Upper lobe of left lung (tissue), 6 donors: ENCODE data around the gene TERB1. TPM values are rescaled to one million over a fixed set of nuclear protein-coding genes. Genes with fewer than 3 reads are reported as not detected.

ENCODE experiments used
- ATAC-seq, 2 donors: fragments of 200-7000 bp; cut with Tn5 transposase; one replicate each; pipeline ENCODE4 v1.9.1; 2022; ENCODE audit warnings: mild to moderate bottlenecking in 2 of 2, moderate library complexity in 2 of 2; ENCODE audit not compliant: low FRiP score in 2 of 2
- DNase-seq, 2 donors: peaks; one replicate each; pipeline ENCODE4 v3.0.0-alpha.2; 2019 to 2020
- H3K27ac ChIP-seq, 4 donors: fragments of 200-600 bp; sonication (generic); one replicate each; pipeline ENCODE4 v1.5.1; 2016 to 2019
- H3K27me3 ChIP-seq, 4 donors: fragments of 200-600 bp; sonication (generic); one replicate each; pipeline ENCODE4 v1.5.1; 2017 to 2019
- H3K36me3 ChIP-seq, 4 donors: fragments of 200-600 bp; sonication (generic); one replicate each; pipeline ENCODE4 v1.5.1; 2016 to 2019
- H3K4me1 ChIP-seq, 4 donors: fragments of 200-600 bp; sonication (generic); one replicate each; pipeline ENCODE4 v1.5.1; 2018 to 2019
- H3K4me3 ChIP-seq, 4 donors: fragments of 200-600 bp; sonication (generic); one replicate each; pipeline ENCODE4 v1.5.1; 2017 to 2019; ENCODE audit warnings: mild to moderate bottlenecking in 2 of 4, moderate library complexity in 1 of 4
- H3K9me3 ChIP-seq, 4 donors: fragments of 200-600 bp; sonication (generic); one replicate each; pipeline ENCODE4 v1.5.1; 2018 to 2019
- EP300 ChIP-seq, 4 donors: sonication (generic); formaldehyde crosslinking; IDR thresholded peaks; one replicate each; pipeline ENCODE4 v1.5.1; 2017; ENCODE audit warnings: antibody characterized with exemption in 4 of 4, control low read depth in 2 of 4
- POLR2A ChIP-seq, 4 donors: fragments of 450-650 bp; IDR thresholded peaks; one replicate each; pipeline ENCODE4 v1.5.1; 2016 to 2017; ENCODE audit warnings: antibody characterized with exemption in 4 of 4, mild to moderate bottlenecking in 2 of 4
- POLR2AphosphoS5 ChIP-seq, 2 donors: sonication (generic); formaldehyde crosslinking; IDR thresholded peaks; one replicate each; pipeline ENCODE4 v1.5.1; 2017; ENCODE audit warnings: antibody characterized with exemption in 2 of 2
- WGBS, 2 donors: methylation state at CpG; one replicate each; pipeline ENCODE4 v1.1.5; 2017 to 2018; 5-methylcytosine and 5-hydroxymethylcytosine counted together
- total RNA-seq, 6 donors: library from RNA; depleted of rRNA in 4 of 6; stranded (reverse); fragments of >200 nt in 4 of 6; gene quantifications; one replicate each; pipeline versions ENCODE4 v1.1.0 to v1.2.1, GENCODE V29; 2016 to 2021
- TF ChIP-seq, protein P1 (sequence below), 6 experiments: fragments of 450-650 bp in 4 of 6; fragments of 200-600 bp in 2 of 6; sonication (generic) in 2 of 6; IDR thresholded peaks; one replicate each; pipeline ENCODE4 v1.5.1; 2016 to 2019; ENCODE audit warnings: antibody characterized with exemption in 6 of 6
- donor health status: DM: no; HTN: no; CAD: no; lungs with moderate emphysema.
- donor health status: DM: no; HTN: yes; CAD: no; lungs with severe emphysema.

The TERB1 gene, protein sequence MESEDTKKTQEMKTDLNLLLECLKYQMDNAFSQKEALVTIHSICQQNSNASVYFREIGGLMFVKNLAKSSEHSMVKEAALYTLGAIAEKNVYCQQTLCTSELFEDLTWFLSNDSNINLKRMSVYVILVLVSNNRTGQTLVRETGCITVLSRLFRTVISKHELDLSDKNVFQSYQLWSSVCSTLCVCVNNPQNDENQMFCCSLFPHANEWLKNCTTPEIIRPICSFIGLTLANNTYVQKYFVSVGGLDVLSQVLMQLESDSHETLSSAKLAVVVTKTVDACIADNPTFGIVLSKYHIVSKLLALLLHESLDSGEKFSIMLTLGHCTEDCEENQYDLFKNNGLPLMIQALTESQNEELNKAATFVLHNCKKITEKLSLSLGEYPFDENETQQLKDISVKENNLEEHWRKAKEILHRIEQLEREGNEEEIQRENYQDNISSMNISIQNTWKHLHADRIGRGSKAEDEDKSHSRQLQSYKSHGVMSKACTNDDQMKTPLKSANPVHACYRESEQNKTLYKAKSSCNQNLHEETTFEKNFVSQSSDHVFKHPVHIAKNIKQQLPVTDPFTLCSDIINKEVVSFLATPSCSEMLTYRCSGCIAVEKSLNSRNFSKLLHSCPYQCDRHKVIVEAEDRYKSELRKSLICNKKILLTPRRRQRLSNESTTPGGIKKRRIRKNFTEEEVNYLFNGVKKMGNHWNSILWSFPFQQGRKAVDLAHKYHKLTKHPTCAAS
- under 1 TPM in 2 of 6 donors, not detected in 4; 0.31 to 0.55 TPM for total RNA-seq

DNA sequence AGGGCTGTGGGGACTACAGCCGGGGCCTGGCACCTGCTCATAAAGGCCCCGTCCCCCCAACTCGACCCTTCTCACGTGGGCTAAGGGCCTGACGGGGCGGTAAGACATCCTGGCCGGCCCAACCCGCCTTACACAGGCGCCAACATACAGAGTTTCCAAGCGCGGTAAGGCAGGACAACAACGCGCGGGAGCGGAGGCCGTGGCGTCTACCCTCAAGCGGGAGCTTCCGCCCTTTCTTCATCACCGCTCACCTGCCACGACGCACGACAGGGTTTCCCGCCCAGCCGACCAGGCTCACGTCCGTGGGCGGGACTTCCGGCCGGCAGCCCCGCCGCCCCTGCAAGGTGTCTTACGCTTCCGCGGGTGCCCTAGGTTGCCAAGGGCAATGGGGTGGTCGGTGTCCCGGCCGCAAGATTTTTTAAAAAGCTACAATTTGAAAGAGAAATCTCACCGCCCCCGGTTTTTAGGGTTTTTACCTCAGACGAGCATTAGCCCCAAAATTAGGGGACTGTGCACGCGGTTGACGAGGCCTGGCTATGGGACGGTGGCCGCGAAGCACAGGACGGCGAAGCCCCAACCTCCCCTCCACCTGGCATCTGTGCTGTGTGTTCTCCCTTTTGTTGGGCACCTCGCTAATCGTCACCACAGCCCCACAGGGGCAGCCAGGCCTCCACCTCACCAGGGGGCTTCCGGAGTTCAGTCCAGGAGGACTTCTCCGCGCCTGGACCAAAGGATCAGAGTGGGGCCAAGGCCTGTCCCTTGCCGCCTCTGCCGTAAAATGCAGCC lies at the start of gene TERB1:
Gene TERB1 (minus strand): TSS at position 265 of the 786 bp plus-strand sequence. CDS start 4,786 bp downstream, outside the sequence.
- TF ChIP-seq, protein P1, sequence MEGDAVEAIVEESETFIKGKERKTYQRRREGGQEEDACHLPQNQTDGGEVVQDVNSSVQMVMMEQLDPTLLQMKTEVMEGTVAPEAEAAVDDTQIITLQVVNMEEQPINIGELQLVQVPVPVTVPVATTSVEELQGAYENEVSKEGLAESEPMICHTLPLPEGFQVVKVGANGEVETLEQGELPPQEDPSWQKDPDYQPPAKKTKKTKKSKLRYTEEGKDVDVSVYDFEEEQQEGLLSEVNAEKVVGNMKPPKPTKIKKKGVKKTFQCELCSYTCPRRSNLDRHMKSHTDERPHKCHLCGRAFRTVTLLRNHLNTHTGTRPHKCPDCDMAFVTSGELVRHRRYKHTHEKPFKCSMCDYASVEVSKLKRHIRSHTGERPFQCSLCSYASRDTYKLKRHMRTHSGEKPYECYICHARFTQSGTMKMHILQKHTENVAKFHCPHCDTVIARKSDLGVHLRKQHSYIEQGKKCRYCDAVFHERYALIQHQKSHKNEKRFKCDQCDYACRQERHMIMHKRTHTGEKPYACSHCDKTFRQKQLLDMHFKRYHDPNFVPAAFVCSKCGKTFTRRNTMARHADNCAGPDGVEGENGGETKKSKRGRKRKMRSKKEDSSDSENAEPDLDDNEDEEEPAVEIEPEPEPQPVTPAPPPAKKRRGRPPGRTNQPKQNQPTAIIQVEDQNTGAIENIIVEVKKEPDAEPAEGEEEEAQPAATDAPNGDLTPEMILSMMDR (IDR thresholded peaks at IDR 0.05) = no peak
- TF ChIP-seq EP300 (IDR thresholded peaks at IDR 0.05) (no peak), POLR2AphosphoS5 (IDR thresholded peaks at IDR 0.05) (no peak), POLR2A (IDR thresholded peaks at IDR 0.05) (no peak)
- Histone ChIP-seq H3K4me1 (no peaks in the 10 kb centered on the region), H3K27ac (no peak within 1 kb of the TSS), H3K36me3 (peaks cover 21 to 56% (median 41%) of the 10 kb centered on the region in 4 donors), H3K4me3 (no peak within 1 kb of the TSS), H3K27me3 (no peaks in the 10 kb centered on the region), H3K9me3 (no peaks in the 10 kb centered on the region)
- DNase-seq (peak in 1 of 2 donors; percentile 68), ATAC-seq (no peak)
- 95% methylated on average over 44 to 50 of the region's 56 CpGs for WGBS, 2 donors

DNA sequence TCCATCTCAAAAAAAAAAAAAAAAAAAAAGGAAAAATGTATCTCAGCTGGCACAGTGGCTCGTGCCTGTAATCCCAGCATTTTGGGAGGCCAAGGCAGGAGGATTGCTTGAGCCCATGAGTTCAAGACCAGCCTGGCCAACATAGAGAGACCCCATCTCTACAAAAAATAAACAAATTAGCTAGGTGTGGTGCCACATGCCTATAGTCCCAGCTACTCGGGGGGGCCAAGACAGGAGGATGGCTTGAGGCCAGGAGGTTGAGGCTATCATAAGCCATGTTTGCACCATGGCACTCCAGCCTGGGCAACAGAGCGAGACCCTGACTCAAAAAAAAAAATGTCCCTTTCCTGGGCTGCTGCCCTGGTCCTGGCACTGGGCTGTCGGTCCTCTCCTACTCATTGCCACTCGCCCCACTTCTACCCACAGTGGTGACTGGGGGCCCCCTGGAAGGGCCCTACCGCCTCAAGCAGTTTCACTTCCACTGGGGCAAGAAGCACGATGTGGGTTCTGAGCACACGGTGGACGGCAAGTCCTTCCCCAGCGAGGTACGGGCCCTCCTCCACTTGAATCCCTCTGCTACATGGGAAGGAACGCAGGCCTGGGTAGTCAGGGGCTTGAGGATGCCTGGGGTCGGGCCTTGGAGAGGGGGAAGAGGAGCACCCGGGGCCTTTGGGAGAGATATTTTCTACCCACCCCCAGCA lies 48.9 kb upstream of the TERB1 start:
- no peak overlapping the region for H3K4me3 ChIP-seq
- H3K27me3 ChIP-seq = peaks cover 0 to 3% (median under 1%) of the 10 kb centered on the region in 4 donors
- no peak overlapping the region for H3K27ac ChIP-seq
- no peaks in the 10 kb centered on the region for H3K36me3 ChIP-seq
- no peaks in the 10 kb centered on the region for H3K4me1 ChIP-seq
- WGBS, 2 donors = 82 to 88% methylated on average over 11 to 14 of the region's 14 CpGs
- no peak for ATAC-seq
- DNase-seq = no peak
- TF ChIP-seq, protein P1 (IDR thresholded peaks at IDR 0.05) = no peak
- TF ChIP-seq POLR2A (IDR thresholded peaks at IDR 0.05) = no peak
- no peak for TF ChIP-seq POLR2AphosphoS5 (IDR thresholded peaks at IDR 0.05)
- TF ChIP-seq EP300 (IDR thresholded peaks at IDR 0.05) = no peak
- H3K9me3 ChIP-seq = no peaks in the 10 kb centered on the region

DNA sequence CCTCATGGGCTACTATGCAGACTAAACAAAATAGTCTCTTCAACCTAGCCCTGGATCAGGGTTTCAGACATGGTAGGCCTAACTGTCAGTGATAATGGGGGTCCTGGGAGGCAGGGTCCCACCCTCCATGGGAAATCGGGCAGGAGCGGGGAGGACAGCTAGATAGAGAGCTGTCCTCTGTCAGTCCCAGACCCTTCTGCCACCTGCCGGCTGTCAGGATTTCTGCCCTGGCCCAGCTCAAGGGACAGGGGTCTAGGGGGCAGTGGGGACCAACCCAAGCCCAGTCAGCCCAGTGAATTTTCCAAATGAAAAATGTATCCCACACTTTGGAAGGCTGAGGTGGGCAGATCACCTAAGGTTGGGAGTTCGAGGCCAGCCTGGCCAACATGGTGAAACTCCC lies 48.2 kb upstream of the TERB1 start:
- TF ChIP-seq, protein P1 (IDR thresholded peaks at IDR 0.05) = no peak
- TF ChIP-seq POLR2A (IDR thresholded peaks at IDR 0.05) (no peak), POLR2AphosphoS5 (IDR thresholded peaks at IDR 0.05) (no peak), EP300 (IDR thresholded peaks at IDR 0.05) (no peak)
- Histone ChIP-seq H3K27ac (no peak overlapping the region), H3K4me1 (peaks cover 5 to 7% (median 6%) of the 10 kb centered on the region in 4 donors), H3K4me3 (no peak overlapping the region), H3K9me3 (no peaks in the 10 kb centered on the region), H3K36me3 (no peaks in the 10 kb centered on the region), H3K27me3 (peaks cover 0 to 10% (median 4%) of the 10 kb centered on the region in 4 donors)
- ATAC-seq (no peak), DNase-seq (no peak)
- 88 to 95% methylated on average over 4 of the region's 4 CpGs for WGBS, 2 donors

DNA sequence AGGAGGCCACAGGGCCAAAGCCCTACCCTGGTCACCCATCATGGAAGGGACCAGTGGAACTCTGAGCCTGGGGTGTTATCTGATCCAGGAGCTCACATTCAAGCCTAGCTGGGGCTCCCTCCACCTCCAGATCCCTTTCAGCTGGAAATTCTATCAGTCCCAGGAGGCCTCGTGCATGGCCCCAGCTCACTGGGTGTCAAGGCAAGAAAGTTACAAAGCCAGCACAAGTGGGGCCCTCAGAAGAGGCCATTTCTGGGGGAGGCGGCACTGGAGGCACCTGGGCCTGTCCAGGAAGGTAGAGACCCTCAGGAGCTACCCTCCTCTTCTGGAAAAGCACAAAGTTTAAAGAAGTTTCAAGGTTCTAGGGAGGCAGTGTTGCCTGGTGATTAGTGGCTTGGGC lies 47.6 kb upstream of the TERB1 start:
- H3K9me3 ChIP-seq = no peaks in the 10 kb centered on the region
- H3K4me1 ChIP-seq = peaks cover 11 to 12% (median 11%) of the 10 kb centered on the region in 4 donors
- no peak overlapping the region for H3K27ac ChIP-seq
- H3K36me3 ChIP-seq = no peaks in the 10 kb centered on the region
- WGBS, 2 donors = 97 to 100% methylated on average over 1 to 2 of the region's 2 CpGs
- H3K4me3 ChIP-seq = no peak overlapping the region
- TF ChIP-seq POLR2AphosphoS5 (IDR thresholded peaks at IDR 0.05) = no peak
- no peak for TF ChIP-seq POLR2A (IDR thresholded peaks at IDR 0.05)
- TF ChIP-seq, protein P1 (IDR thresholded peaks at IDR 0.05) = no peak
- no peak for TF ChIP-seq EP300 (IDR thresholded peaks at IDR 0.05)
- DNase-seq (no peak), ATAC-seq (no peak)
- peaks cover 0 to 16% (median 6%) of the 10 kb centered on the region in 4 donors for H3K27me3 ChIP-seq
